GDM1 (cell line): ENCODE data around the gene CPNE5.

Experiments
- DNase-seq: peaks from one replicate; lab custom pipeline; 2025; lab: John Stamatoyannopoulos, UW

CPNE5 gene

DNA sequence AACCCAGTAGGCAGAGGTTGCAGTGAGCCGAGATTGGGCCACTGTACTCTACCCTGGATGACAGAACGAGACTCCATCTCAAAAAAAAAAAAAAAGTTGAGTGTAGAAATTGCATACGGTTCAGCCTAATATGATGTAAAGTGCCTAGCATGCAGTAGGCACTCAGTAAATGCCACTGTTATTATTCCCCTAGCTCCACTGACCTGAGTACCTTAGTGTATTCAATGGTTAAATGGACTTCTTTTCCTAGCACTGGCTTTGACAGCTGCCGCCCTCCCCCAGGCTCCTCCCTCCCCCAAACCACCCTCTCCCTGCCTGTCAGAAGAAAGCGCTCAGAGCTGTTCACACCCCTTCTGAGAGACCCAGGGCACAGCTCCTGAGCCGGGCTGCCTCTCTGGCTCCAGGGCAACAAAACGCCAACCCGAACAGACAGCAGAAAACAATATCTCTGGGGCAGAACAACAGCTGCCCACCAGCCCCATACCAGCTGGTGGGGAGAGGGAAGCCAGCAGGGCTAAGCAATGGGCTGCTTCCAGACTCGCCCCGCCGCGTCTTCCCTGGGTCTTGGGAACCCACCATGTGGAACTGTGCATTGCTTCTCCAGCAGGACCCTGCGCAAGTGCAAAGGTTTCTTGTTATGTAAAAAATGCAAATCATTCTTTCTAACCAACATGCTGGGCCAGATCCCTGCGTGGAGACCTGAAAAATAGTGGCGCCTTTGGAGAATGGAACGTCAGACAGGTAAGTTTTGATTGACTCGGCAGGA is 4.5 kb downstream of the CPNE5 start:
- DNase-seq: no peak

GRCh38 chr6:36833182-36833789 is 6.0 kb downstream of the CPNE5 start:
- DNase-seq: no peak

GRCh38 chr6:36832313-36832712 is 6.9 kb downstream of the CPNE5 start:
- DNase-seq: no peak

DNA sequence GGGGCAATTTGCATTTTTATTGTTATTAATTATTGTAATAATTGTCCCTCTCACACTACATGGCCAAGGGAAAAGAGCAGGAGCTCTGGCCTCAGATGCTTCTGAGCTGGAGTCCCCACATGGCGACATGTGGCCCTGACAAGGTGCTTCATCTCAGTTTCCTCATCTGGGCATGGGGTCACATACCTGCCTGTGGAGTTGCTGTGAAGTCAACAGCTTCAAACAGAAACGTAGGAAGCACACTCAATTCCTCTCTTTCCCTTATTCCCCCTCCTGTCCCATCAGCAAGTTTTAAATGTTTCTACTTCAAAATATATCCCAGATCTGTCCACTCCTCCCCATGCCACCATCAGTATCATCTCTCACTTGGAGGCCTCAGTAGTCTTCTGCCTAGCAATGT is 8.7 kb downstream of the CPNE5 start:
- DNase-seq: no peak

- DNase-seq: no peak
These were observed 9.2 kb downstream of the CPNE5 start for GRCh38 chr6:36829919-36830544.

DNA sequence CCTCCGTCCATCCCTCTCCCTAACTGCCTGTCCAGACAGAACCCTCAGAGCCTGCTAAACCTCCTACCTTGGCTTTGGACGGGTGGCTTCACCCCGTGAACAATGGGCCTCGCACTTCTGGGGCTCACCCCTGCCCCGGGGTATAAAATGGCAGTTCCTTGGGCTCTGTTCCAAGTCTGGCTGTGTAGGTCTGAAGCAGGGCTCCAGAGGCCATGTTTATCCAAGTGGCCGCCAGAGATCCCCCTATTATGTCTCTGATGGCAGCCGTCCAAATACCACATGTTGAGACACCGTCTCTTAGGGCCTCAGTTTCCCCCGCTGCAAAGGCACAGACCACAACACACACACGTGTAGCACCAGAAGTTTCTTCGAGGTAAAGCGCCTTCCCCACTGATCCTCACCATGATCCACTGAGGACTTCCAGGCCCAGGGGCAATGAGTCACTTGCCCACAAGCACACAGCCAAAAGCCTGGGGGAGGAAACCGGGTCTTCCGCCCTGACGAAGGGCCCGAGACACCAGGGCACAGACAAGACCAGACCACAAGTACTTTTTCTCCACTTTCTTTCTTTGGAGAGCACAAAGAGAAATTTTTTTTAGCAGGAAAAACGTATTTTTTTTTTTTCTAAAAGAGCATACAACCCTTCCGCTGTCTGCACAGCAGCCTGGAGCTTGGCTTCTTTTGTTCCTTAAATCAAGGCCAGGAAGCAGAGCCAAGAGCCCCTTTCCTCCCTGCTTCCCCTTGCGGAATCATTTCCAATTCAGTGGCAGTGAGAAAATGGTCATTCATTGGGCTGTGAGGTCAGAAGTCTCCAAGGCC is 11.8 kb downstream of the CPNE5 start:
- peak; percentile 90 for DNase-seq

- DNase-seq: no peak
These were observed 12.6 kb downstream of the CPNE5 start for GRCh38 chr6:36826520-36827227.

- DNase-seq: no peak
These were observed 13.2 kb downstream of the CPNE5 start for GRCh38 chr6:36825994-36826393.

DNA sequence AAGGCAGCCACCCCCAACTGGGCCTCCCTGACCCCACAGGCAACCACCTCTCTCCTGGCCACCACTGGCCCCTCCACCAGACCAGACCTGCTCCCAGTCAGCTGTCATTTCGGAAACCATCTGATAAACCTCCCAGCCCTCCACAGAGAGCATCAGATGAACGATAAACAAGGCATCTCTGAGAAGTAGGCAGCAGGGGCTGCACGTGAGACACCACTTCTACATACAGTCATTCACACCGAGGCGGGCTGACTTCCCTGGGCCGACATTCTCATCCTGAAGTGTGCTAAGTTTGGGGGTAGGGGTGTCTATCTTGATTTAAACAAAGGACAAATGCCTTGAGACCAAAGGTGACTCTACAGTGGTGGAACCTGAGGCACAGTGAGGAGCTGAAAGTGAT is 13.8 kb downstream of the CPNE5 start:
- no peak for DNase-seq

DNA sequence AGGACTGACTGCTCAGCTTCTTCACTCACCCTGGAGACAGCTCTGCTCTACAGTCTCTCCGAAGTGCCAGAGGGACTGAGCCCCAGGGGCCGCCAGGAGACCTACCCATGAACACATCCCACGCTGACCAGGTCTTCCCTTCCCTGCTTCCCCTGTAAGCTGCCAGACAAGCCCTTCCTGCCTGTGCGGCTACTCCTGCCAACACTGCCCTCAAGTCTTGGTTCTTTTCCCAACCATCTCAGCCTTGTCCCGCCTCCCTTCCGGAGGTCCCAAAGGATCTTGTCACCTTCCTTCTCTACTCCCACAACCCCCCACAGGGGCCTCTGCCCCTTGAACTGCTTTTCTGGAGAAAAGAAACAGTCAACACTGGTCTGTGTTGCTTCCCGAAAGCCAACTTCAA is 15.0 kb downstream of the CPNE5 start:
- no peak for DNase-seq

DNA sequence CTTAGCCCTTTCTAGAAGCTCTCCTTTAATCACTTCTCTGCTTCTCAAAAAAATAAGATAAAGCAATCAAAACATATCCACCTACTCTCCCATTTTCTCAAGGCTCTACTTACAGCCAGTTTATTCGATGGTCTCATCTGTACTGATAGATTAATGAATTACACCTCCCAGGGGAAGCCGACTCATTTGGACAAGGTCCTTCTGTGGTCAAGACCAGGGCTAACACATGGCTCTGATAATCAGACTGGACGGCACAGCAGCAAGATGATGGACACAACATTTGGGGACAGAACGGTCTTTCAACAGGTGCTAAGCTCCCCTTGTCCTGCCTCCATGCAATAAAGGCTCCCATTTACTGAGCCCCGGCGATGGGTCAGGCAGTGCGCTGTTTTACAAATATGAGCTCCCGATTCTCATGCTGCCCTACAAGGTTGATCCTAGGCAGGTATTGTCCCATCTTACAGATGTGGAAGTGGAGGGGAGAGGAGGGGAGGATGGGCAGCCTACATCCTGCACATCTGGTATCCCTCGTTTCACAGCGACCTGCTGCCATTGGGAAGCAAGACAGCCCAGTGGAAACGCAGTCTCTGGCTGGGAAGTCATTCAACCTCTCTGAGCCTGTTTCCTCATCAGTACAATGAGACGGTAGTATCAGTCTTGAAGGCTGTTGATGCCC is 15.7 kb downstream of the CPNE5 start:
- no peak for DNase-seq

GRCh38 chr6:36822506-36823269 is 16.6 kb downstream of the CPNE5 start:
- DNase-seq: no peak

DNA sequence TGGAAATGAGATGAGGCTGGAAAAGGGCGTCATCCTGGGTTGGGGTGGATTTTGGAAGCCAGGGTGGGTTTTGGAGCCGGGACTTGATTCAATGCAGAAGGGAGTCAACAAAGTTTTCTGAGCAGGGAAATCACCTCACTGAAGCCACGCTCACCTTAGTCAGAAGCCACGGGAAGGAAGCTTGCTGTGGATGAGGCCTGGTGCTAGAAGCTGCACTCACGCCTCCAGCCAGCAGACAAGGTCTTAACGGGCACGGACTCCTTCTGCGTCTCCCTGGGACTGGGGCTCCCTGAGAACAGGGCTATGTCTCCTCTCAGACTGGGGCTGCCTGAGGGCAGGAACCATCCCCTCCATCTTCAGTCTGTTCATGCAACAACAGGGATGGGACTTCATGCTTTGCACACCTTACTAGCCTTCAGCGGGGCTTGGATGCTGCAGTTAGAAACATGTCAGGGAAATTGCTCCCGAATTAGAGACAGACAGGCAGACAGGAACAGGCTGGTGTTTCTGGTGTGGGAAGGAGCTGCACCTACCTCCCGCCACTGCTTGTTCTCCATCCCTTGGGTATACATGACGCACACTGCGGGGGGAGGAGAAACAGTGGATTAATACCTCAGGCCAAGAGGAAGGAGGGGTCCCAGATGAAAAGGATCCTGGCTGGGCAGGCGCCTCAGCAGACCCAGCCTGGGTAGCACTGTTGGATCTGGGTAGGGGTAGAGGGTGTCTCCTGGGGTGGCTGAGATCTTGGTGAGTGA is 17.5 kb downstream of the CPNE5 start:
- DNase-seq: no peak

GRCh38 chr6:36820700-36821580 is 18.3 kb downstream of the CPNE5 start:
- no peak for DNase-seq

DNA sequence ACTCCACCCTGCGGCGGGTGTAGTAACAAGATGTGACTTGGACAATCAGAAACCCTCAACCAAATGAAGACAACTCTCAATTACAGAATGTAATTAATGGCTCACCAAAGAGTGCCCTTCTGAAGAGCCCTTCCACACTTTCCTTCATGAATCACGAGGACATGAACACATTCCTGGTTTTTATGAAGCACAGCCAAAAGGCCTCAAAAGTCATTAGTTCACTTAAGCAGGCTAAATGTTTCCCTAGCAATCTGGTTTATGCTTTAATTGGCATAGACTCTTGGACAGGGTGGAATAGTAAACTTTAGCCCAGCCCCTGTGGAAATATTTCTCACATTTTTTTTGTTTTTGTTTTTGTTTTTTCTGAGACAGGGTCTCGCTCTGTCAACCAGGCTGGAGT is 20.5 kb downstream of the CPNE5 start:
- DNase-seq: no peak

GRCh38 chr6:36817847-36818246 is 21.4 kb downstream of the CPNE5 start:
- no peak for DNase-seq

DNA sequence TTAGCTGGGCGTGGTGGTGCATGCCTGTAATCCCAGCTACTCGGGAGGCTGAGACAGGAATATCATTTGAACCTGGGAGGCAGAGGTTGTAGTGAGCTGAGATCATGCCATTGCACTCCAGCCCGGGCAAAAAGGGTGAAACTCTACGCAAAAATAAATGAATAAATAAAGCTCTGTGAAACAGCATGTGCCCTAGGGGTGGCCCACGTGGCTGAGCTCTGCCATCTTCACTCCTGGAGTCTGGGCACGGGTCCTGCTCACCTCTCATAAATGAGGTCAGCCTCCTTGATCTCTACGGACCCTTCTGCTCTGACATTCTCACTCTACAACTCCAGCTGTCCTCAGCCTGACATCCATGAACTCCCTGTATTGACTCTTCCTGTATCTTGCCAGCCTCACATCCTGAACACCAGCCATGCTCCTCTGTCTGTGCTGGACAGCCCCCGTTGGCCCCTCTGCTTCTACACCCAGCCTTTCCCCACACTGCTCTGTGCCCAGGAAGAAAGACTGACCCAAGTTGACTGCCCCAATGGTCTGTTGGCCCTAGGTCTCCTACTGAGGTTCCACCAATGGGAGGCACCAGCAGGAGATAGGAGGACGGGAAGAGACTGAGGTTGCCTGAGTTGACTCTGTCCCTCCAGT is 21.9 kb downstream of the CPNE5 start:
- DNase-seq: no peak
